GM20431 (cell line): Measurements from ENCODE around the gene FARS2.

Experiments
- in situ Hi-C: fragments of 300-500 bp; cut with MseI, MboI; formaldehyde crosslinking; loops from one replicate; pipeline ENCODE4 v1.15.0; 2020; ENCODE audit warnings: low sequenced_read_pairs; ENCODE audit not compliant: unreplicated experiment

Gene FARS2

GRCh38 chr6:5403609-5404008 is 142.3 kb downstream of the FARS2 start:
- in situ Hi-C loops = no loop called here

GRCh38 chr6:5405976-5406375 is 144.7 kb downstream of the FARS2 start:
- in situ Hi-C loops = no loop called here

GRCh38 chr6:5411414-5411813 is 150.1 kb downstream of the FARS2 start:
- in situ Hi-C loops = no loop called here

- in situ Hi-C loops = no loop called here
Measured at GRCh38 chr6:5412017-5412416, 150.7 kb downstream of the FARS2 start.

- in situ Hi-C loops = no loop called here
Measured at GRCh38 chr6:5412663-5413062, 151.3 kb downstream of the FARS2 start.

- in situ Hi-C loops = no loop called here
Measured at GRCh38 chr6:5416250-5416649, 154.9 kb downstream of the FARS2 start.

GRCh38 chr6:5422321-5422915 is 161.1 kb downstream of the FARS2 start:
- in situ Hi-C loops = no loop called here

- in situ Hi-C loops = no loop called here
Measured at GRCh38 chr6:5423251-5423650, 161.9 kb downstream of the FARS2 start.

- in situ Hi-C loops = no loop called here
Measured at GRCh38 chr6:5424726-5425125, 163.4 kb downstream of the FARS2 start.

GRCh38 chr6:5425267-5425666 is 164.0 kb downstream of the FARS2 start:
- in situ Hi-C loops = no loop called here

- in situ Hi-C loops = no loop called here
Measured at GRCh38 chr6:5425797-5426196, 164.5 kb downstream of the FARS2 start.

- in situ Hi-C loops = no loop called here
Measured at GRCh38 chr6:5427586-5427985, 166.3 kb downstream of the FARS2 start.

GRCh38 chr6:5433324-5433723 is 172.0 kb downstream of the FARS2 start:
- in situ Hi-C loops = no loop called here

- in situ Hi-C loops = no loop called here
Measured at GRCh38 chr6:5435449-5435848, 174.1 kb downstream of the FARS2 start.

GRCh38 chr6:5438922-5439584 is 177.7 kb downstream of the FARS2 start:
- in situ Hi-C loops = no loop called here

GRCh38 chr6:5439749-5440148 is 178.4 kb downstream of the FARS2 start:
- in situ Hi-C loops = no loop called here

GRCh38 chr6:5442319-5442718 is 181.0 kb downstream of the FARS2 start:
- in situ Hi-C loops = no loop called here

- in situ Hi-C loops = no loop called here
Measured at GRCh38 chr6:5442916-5443315, 181.6 kb downstream of the FARS2 start.

GRCh38 chr6:5443491-5443890 is 182.2 kb downstream of the FARS2 start:
- in situ Hi-C loops = no loop called here

GRCh38 chr6:5446362-5447075 is 185.2 kb downstream of the FARS2 start:
- in situ Hi-C loops = no loop called here

GRCh38 chr6:5447921-5448320 is 186.6 kb downstream of the FARS2 start:
- in situ Hi-C loops = no loop called here
